Naive thymus-derived CD8-positive, alpha-beta T cell (primary cell): ENCODE measurements around the gene LARGE1. TPM values are rescaled to one million over a fixed set of nuclear protein-coding genes. Genes with fewer than 3 reads are reported as not detected.

Experiments used
- ATAC-seq, 2 donors: fragments of 150-1000 bp; cut with Tn5 transposase in 1 of 2; sonication (Bioruptor Pico), chemical (Tn5 transposase) in 1 of 2; 1 replicate in 1 of 2; 2 replicates in 1 of 2; pipeline ENCODE4 v1.10.0; 2021; ENCODE audit warnings: mild to moderate bottlenecking in 2 of 2, moderate library complexity in 2 of 2
- POLR2A ChIA-PET: fragments of 350-600 bp; sonication (Branson Sonifier 250); formaldehyde crosslinking; loops from one replicate; lab custom pipeline; 2021; ENCODE audit warnings: antibody characterized with exemption; lab: Charles Lee
- DNase-seq, 10 donors: peaks; one replicate each; pipeline versions ENCODE4 v3.0.0 to v3.0.0-alpha.2; 2020 to 2022
- H3K27ac Mint-ChIP-seq, 10 donors: one replicate each; pipeline ENCODE4 v1.8.0; 2020 to 2022; ENCODE audit warnings: mild to moderate bottlenecking in 10 of 10, mixed read lengths in 10 of 10, moderate library complexity in 4 of 10, inconsistent platforms in 1 of 10
- H3K27me3 Mint-ChIP-seq, 5 donors: one replicate each; pipeline ENCODE4 v1.8.0; 2021 to 2022; ENCODE audit warnings: mixed read lengths in 5 of 5
- H3K36me3 Mint-ChIP-seq, 3 donors: one replicate each; pipeline ENCODE4 v1.8.0; 2020 to 2022; ENCODE audit warnings: mixed read lengths in 3 of 3, mild to moderate bottlenecking in 2 of 3, inconsistent platforms in 1 of 3
- H3K4me1 Mint-ChIP-seq, 4 donors: one replicate each; pipeline ENCODE4 v1.8.0; 2021 to 2022; ENCODE audit warnings: mixed read lengths in 4 of 4
- H3K4me3 Mint-ChIP-seq, 10 donors: one replicate each; pipeline ENCODE4 v1.8.0; 2020 to 2022; ENCODE audit warnings: mild to moderate bottlenecking in 10 of 10, mixed read lengths in 10 of 10, moderate library complexity in 6 of 10, inconsistent platforms in 1 of 10
- H3K9me3 Mint-ChIP-seq, 9 donors: one replicate each; pipeline ENCODE4 v1.8.0; 2020 to 2022; ENCODE audit warnings: mixed read lengths in 9 of 9, mild to moderate bottlenecking in 3 of 9, inconsistent platforms in 1 of 9, moderate library complexity in 1 of 9
- polyA plus RNA-seq, 3 donors: library from polyadenylated mRNA; unstranded; fragments of 300-500 nt; fragmentation: Illumina TruSeq; gene quantifications; one replicate each; pipeline ENCODE4 v1.2.3, GENCODE V29; 2021
- total RNA-seq, 8 experiments: library from RNA in 2 of 8; stranded (reverse) in 2 of 8; gene quantifications; one replicate each; pipeline ENCODE4 v1.2.3 and lab custom pipeline; 2021 to 2026

Gene LARGE1
- total and polyA plus RNA-seq, 5 experiments from 2014 or later: 0.07 to 3.0 (median 2.6) TPM; not detected in 2

DNA sequence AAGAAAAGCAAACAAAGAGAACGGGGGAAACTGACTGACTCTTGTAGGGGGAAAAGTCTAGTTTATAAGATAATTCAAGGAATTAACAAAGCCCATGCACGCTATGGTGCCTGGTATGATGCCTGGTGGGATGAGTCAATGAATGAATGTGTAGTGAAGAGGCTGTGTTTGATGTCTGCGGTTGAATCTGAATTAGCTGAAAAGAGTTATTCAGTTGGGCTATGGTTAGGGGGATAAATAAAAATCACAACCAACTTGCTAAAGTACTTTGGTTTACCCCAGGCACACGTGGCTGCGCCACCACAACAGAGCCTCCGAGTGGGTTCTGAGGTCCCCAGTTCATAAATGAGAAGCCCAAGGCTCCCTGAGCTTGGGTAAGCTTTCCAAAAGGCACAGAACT is 492.8 kb downstream of the LARGE1 start:
- H3K36me3 Mint-ChIP-seq: no peaks in the 10 kb centered on the region
- peaks cover 0 to 4% (median 0%) of the 10 kb centered on the region in 9 donors for H3K9me3 Mint-ChIP-seq
- no peak for DNase-seq
- no peaks in the 10 kb centered on the region for H3K4me1 Mint-ChIP-seq
- no peak overlapping the region for H3K27ac Mint-ChIP-seq
- POLR2A ChIA-PET: no interaction called here
- ATAC-seq: no peak
- H3K4me3 Mint-ChIP-seq: no peak overlapping the region
- H3K27me3 Mint-ChIP-seq: no peaks in the 10 kb centered on the region

GRCh38 chr22:33426451-33426850 is 493.8 kb downstream of the LARGE1 start:
- no peak overlapping the region for H3K4me3 Mint-ChIP-seq

DNA sequence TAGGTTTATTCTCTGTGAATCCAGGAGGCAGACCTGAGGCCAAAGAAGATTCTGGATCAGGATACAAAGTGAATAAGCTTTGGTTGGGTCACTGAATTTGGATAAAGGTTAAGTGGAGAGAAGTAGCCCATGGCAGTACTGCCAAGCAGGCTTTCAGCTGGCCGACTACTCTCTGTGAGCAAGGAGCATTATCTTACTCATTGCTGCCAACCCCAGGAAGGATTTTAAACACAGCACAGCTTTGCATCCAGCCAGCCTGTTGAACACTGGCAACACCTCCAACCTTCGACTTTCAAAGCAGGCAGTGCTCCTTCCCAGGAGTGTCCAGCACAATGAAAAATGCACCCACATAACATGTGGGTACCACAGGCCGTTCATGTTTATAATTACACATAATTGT is 498.4 kb downstream of the LARGE1 start:
- peaks cover 0 to 19% (median 5%) of the 10 kb centered on the region in 9 donors for H3K9me3 Mint-ChIP-seq
- peaks cover 0 to 14% (median 4%) of the 10 kb centered on the region in 5 donors for H3K27me3 Mint-ChIP-seq
- no peak overlapping the region for H3K27ac Mint-ChIP-seq
- DNase-seq: no peak
- H3K4me1 Mint-ChIP-seq: no peaks in the 10 kb centered on the region
- H3K36me3 Mint-ChIP-seq: peaks cover 0 to 4% (median 0%) of the 10 kb centered on the region in 3 donors
- no peak for ATAC-seq
- POLR2A ChIA-PET: no interaction called here
- no peak overlapping the region for H3K4me3 Mint-ChIP-seq

More at GRCh38 chr22:33426451-33426850, 493.8 kb downstream of the LARGE1 start:
- POLR2A ChIA-PET: no interaction called here
- no peak for DNase-seq
- Mint-ChIP-seq H3K27ac (no peak overlapping the region), H3K36me3 (peaks cover 0 to 2% (median 0%) of the 10 kb centered on the region in 3 donors), H3K4me1 (no peaks in the 10 kb centered on the region), H3K9me3 (peaks cover 0 to 6% (median 0%) of the 10 kb centered on the region in 9 donors), H3K27me3 (no peaks in the 10 kb centered on the region)
- ATAC-seq: no peak

GRCh38 chr22:33418484-33418883 is 501.8 kb downstream of the LARGE1 start:
- Mint-ChIP-seq H3K27ac (no peak overlapping the region), H3K4me3 (no peak overlapping the region), H3K9me3 (peaks cover 0 to 19% (median 5%) of the 10 kb centered on the region in 9 donors), H3K36me3 (peaks cover 0 to 8% (median 0%) of the 10 kb centered on the region in 3 donors), H3K27me3 (peaks cover 0 to 14% (median 4%) of the 10 kb centered on the region in 5 donors), H3K4me1 (no peaks in the 10 kb centered on the region)
- DNase-seq: no peak
- POLR2A ChIA-PET: no interaction called here
- ATAC-seq: no peak

- Mint-ChIP-seq H3K27me3 (peaks cover 0 to 14% (median 4%) of the 10 kb centered on the region in 5 donors), H3K9me3 (peaks cover 0 to 19% (median 5%) of the 10 kb centered on the region in 9 donors), H3K36me3 (peaks cover 0 to 6% (median 0%) of the 10 kb centered on the region in 3 donors), H3K4me3 (no peak overlapping the region), H3K4me1 (no peaks in the 10 kb centered on the region), H3K27ac (no peak overlapping the region)
- ATAC-seq (no peak), DNase-seq (no peak)
- POLR2A ChIA-PET: no interaction called here
Measured at GRCh38 chr22:33415401-33415800, 504.9 kb downstream of the LARGE1 start.

DNA sequence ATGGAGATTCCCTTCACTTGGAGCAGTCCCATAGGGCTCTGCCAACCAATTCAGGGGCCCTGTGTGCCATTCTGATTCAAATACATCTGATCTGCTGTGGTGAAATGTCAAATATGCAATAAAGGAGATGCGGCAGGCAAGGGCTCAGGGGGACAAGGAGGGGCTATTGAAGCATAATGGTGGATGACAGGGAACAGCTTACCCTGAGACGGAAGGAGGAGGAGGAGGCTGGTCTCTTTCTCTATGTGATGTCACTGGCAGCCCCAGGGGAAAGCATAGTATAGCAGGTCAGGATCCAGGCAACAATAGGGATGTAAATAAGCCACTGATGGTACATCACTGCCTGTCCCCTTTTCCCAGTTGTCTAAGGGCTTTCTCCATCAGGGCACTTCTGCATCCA is 511.2 kb downstream of the LARGE1 start:
- Mint-ChIP-seq H3K27ac (peak overlapping the region in 1 of 10 donors; percentile 17), H3K4me1 (no peaks in the 10 kb centered on the region), H3K4me3 (no peak overlapping the region), H3K9me3 (peaks cover 0 to 7% (median 0%) of the 10 kb centered on the region in 9 donors), H3K36me3 (no peaks in the 10 kb centered on the region), H3K27me3 (peaks cover 0 to 5% (median 4%) of the 10 kb centered on the region in 5 donors)
- POLR2A ChIA-PET: no interaction called here
- DNase-seq (no peak), ATAC-seq (no peak)

GRCh38 chr22:33405194-33405593 is 515.1 kb downstream of the LARGE1 start:
- peaks cover 0 to 7% (median 0%) of the 10 kb centered on the region in 9 donors for H3K9me3 Mint-ChIP-seq
- H3K36me3 Mint-ChIP-seq: no peaks in the 10 kb centered on the region
- DNase-seq (no peak), ATAC-seq (no peak)
- H3K27ac Mint-ChIP-seq: no peak overlapping the region
- POLR2A ChIA-PET: no interaction called here
- peaks cover 0 to 5% (median 4%) of the 10 kb centered on the region in 5 donors for H3K27me3 Mint-ChIP-seq
- H3K4me1 Mint-ChIP-seq: no peaks in the 10 kb centered on the region
- no peak overlapping the region for H3K4me3 Mint-ChIP-seq

DNA sequence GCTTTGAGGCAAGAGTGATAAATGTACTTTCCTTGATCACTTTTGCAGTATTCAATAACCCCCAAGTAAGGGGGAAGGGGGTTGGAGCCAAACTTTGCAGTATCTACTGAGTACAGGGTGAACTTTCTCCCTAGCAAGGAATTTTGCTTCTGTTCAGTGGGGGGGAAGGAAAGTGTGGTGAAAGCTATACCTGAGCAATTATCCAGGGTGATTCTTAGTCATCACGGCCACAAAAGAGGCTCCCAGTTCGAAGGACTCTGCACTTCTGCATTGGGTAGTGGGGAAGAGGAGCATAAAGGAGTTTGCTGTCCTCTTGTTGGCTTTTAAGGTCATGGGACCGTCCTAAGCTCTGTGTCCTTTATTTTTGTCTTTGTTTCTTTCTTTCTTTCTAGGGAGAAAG is 515.6 kb downstream of the LARGE1 start:
- Mint-ChIP-seq H3K4me3 (no peak overlapping the region), H3K9me3 (peaks cover 0 to 7% (median 0%) of the 10 kb centered on the region in 9 donors), H3K4me1 (no peaks in the 10 kb centered on the region), H3K27ac (no peak overlapping the region), H3K36me3 (no peaks in the 10 kb centered on the region), H3K27me3 (peaks cover 0 to 5% (median 4%) of the 10 kb centered on the region in 5 donors)
- ATAC-seq (no peak), DNase-seq (no peak)
- POLR2A ChIA-PET: no interaction called here

DNA sequence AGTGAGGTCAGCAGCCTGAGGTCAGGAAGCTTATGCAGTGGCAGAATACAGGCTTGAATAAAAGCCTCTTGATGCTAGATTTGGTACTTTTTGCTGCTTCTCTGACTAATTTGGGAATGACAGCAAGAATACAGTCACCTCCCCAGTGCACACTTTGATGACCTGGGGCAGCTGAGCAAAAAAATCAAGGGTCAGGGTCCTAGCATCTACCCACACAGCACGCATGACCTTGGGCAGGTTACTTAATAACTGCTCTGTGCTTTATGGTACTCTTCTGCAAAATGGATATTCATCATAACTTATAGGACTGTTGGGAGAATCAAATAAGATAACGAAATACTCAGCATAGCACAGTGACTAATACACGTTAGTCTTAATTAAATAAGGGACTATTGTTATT is 518.0 kb downstream of the LARGE1 start:
- POLR2A ChIA-PET: no interaction called here
- peaks cover 0 to 10% (median 0%) of the 10 kb centered on the region in 9 donors for H3K9me3 Mint-ChIP-seq
- H3K36me3 Mint-ChIP-seq: no peaks in the 10 kb centered on the region

DNA sequence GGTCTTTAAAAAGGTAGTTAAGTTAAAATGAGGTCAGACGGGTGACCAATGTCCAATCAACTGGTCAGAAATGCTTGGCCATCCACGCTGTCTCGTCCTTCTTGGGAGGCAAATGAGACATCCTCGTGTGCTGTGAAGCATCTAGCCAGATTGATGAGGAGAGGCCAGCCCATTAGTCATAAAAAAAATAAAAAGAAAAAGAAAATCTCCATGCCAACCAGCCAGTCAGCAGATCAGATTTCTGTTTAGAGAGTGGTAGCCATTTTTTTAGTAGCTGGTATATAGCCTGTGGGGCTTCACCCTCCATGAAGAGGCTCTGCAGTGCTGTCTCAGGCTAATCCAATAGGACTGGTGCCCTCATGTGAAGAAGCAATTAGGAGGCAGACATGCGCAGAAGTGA is 519.0 kb downstream of the LARGE1 start:
- POLR2A ChIA-PET: no interaction called here

More for the DNA sequence above, 518.0 kb downstream of the LARGE1 start:
- ATAC-seq (no peak), DNase-seq (no peak)
- H3K27me3 Mint-ChIP-seq: peaks cover 0 to 4% (median 0%) of the 10 kb centered on the region in 5 donors
- no peak overlapping the region for H3K27ac Mint-ChIP-seq
- no peak overlapping the region for H3K4me3 Mint-ChIP-seq
- H3K4me1 Mint-ChIP-seq: no peaks in the 10 kb centered on the region

GRCh38 chr22:33400891-33401290 is 519.4 kb downstream of the LARGE1 start:
- Mint-ChIP-seq H3K4me1 (no peaks in the 10 kb centered on the region), H3K4me3 (no peak overlapping the region), H3K27me3 (peaks cover 0 to 4% (median 0%) of the 10 kb centered on the region in 5 donors), H3K9me3 (peaks cover 0 to 10% (median 0%) of the 10 kb centered on the region in 9 donors), H3K27ac (no peak overlapping the region), H3K36me3 (no peaks in the 10 kb centered on the region)
- POLR2A ChIA-PET: no interaction called here
- ATAC-seq: no peak
- DNase-seq: no peak

More for the DNA sequence above, 519.0 kb downstream of the LARGE1 start:
- DNase-seq (no peak), ATAC-seq (no peak)
- Mint-ChIP-seq H3K9me3 (peaks cover 0 to 10% (median 0%) of the 10 kb centered on the region in 9 donors), H3K4me3 (no peak overlapping the region), H3K36me3 (no peaks in the 10 kb centered on the region), H3K4me1 (no peaks in the 10 kb centered on the region), H3K27ac (no peak overlapping the region), H3K27me3 (peaks cover 0 to 4% (median 0%) of the 10 kb centered on the region in 5 donors)

- Mint-ChIP-seq H3K4me3 (no peak overlapping the region), H3K9me3 (peaks cover 0 to 10% (median 0%) of the 10 kb centered on the region in 9 donors), H3K4me1 (no peaks in the 10 kb centered on the region), H3K36me3 (no peaks in the 10 kb centered on the region), H3K27me3 (peaks cover 0 to 4% (median 0%) of the 10 kb centered on the region in 5 donors), H3K27ac (no peak overlapping the region)
- no peak for DNase-seq
- POLR2A ChIA-PET: no interaction called here
- no peak for ATAC-seq
Measured at GRCh38 chr22:33400061-33400840, 520.0 kb downstream of the LARGE1 start.

- H3K4me1 Mint-ChIP-seq: no peaks in the 10 kb centered on the region
- no peak overlapping the region for H3K4me3 Mint-ChIP-seq
- peaks cover 0 to 2% (median 0%) of the 10 kb centered on the region in 5 donors for H3K27me3 Mint-ChIP-seq
- POLR2A ChIA-PET: no interaction called here
- ATAC-seq (no peak), DNase-seq (no peak)
- no peak overlapping the region for H3K27ac Mint-ChIP-seq
- peaks cover 0 to 10% (median 0%) of the 10 kb centered on the region in 9 donors for H3K9me3 Mint-ChIP-seq
- no peaks in the 10 kb centered on the region for H3K36me3 Mint-ChIP-seq
Measured at GRCh38 chr22:33397381-33397907, 522.8 kb downstream of the LARGE1 start.
